ENCODE data around the gene PTGFRN. TPM values are rescaled to one million over a fixed set of nuclear protein-coding genes. Genes with fewer than 3 reads are reported as not detected.
"Not testable (repeated sequence)": the region's sequence is repeated elsewhere in the genome, so short reads cannot be mapped to it uniquely, and the experiment has no call there.

The PTGFRN gene
- polyA plus RNA-seq, 6 donors from 2014 or later: not detected

DNA sequence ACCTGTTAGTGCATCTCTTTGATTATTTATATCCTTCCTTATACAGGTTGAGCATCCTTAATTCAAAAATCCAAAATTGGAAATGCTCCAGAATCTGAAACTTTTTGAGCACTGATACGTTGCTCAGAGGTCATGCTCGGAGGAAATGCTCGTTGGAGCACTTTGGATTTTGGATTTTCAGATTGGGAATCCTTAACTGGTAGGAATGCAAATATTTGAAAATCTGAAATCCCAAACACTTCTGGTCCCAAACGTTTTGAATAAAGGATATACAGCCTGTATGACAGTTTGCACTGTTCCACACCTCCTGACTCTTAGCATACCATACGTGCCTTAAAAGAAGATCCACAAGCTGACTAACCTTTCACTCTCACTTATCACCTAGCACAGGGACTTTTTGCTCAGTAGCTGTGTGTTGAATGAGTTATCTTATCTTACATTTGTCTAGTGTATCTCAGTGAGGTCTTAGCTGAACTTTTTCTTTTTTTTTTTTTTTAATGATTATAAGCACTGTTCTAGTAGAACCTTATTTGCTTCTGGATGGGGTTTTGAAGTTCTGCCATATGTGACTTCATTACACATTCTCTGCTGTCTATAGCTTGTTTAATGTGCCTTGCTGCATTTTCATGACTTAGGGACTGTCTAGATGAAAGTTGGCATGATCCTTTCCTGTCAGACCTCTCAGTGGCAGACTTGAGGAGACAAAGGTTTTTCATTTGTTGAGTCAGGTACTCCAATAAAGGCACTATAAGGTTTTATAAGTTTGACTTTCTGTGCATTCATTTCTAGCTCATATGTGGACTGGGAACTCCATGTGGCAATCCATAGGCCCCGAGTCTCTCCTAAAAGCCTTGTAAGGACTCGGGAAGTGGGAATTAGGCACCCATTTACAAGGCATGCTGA, 21.6 kb downstream of the PTGFRN start:
- ATAC-seq (ENCODE audit: low read depth in 2 of 2) (no peak), DNase-seq (no peak)
- H3K4me1 Mint-ChIP-seq: no peaks in the 10 kb centered on the region
- no peaks in the 10 kb centered on the region for H3K36me3 Mint-ChIP-seq
- no peak overlapping the region for H3K4me3 Mint-ChIP-seq
- H3K27me3 Mint-ChIP-seq: peaks cover 0 to 2% (median 1%) of the 10 kb centered on the region in 3 donors
- no peaks in the 10 kb centered on the region for H3K9me3 Mint-ChIP-seq
- H3K27ac Mint-ChIP-seq: no peak overlapping the region

DNA sequence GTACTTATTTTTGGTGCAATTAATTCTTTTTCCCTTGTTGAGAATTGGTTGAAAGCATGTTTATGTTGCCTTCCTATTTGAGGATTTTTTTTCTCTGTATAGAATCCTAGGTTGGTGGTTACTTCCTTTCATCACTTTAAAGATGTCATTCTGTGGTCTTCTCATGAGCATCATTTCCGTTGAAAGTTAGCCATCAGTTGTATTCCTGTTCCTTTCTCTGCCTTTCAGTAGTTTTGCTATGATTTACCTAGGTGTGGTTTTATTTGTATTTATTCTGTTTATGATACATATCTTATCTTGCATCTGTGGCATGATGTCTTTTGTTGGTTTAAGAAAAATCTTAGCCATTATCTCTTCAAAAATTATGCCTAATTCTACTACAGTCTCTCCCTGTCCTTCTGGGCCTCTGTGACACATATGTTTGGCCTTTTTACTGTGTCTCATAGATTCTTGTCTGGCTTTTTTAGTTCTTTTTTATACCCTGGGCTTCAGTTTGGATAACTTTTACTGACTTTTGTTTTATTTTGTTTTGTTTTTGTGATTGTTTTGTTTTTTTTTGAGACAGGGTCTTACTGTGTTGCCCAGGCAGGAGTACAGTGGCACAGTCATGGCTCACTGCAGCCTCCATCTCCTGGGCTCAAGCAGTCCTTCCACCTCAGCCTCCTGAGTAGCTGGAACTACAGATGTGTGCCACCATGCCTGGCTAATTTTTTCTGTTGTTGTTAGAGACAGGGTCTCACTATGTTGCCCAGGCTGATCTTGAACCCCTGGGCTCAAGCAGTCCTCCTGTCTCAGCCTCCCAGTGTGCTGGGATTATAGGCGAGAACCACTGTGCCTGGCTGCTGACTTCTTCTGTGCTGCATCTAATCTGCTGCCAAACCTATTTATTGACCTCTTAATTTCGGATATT, 24.1 kb downstream of the PTGFRN start:
- DNase-seq: no peak
- Mint-ChIP-seq H3K4me3 (no peak overlapping the region), H3K36me3 (no peaks in the 10 kb centered on the region), H3K4me1 (no peaks in the 10 kb centered on the region), H3K27ac (no peak overlapping the region), H3K27me3 (peaks cover 10 to 15% (median 11%) of the 10 kb centered on the region in 3 donors), H3K9me3 (no peaks in the 10 kb centered on the region)
- no peak for ATAC-seq (ENCODE audit: low read depth in 2 of 2)

DNA sequence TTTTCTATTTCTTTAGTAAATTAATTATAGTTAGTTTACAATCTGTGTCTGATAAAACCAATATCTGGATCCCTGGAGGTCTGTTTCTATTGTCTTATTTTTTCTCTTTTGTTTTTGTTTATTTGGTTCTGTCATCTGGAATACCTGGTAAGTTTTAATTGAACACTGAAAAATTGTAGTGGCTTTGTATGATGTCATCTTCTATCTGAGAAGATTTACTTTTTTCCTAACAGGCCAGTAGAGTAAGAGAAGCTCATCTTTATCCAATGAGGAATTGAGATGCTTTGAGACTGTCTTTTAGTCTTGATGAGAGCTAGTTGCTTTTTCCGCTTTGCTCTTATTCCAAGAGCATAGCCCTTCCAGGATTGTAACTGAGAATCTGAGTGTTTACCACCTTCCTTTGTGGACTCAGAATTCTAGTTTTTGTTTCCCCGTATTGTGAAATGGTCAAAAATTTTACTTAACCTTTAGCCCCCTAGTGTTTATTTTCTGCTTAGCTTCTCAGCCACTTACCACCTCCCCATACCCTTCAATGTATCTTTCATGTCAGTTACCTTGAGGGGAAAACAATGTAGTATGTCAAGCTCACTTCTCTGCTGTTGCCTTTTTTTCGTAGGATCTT, 25.0 kb downstream of the PTGFRN start:
- H3K4me1 Mint-ChIP-seq: no peaks in the 10 kb centered on the region
- no peak overlapping the region for H3K27ac Mint-ChIP-seq
- H3K36me3 Mint-ChIP-seq: no peaks in the 10 kb centered on the region
- no peaks in the 10 kb centered on the region for H3K9me3 Mint-ChIP-seq
- no peak overlapping the region for H3K4me3 Mint-ChIP-seq
- DNase-seq (no peak), ATAC-seq (ENCODE audit: low read depth in 2 of 2) (no peak)
- peaks cover 10 to 15% (median 11%) of the 10 kb centered on the region in 3 donors for H3K27me3 Mint-ChIP-seq

DNA sequence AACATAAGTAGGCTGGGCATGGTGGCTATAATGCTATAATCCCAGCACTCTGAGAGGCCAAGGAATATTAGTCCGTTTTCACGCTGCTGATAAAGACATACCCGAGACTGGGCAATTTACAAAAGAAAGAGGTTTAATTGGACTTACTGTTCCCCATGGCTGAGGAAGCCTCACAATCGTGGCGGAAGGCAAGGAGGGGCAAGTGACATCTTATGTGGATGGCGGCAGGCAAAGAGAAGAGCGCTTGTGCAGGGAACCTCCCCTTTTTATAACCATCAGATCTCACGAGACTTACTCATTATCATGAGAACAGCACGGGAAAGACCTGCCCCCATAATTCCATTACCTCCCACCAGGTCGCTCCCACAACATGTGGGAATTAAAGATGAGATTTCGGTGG, 28.5 kb downstream of the PTGFRN start:
- peaks cover 10 to 15% (median 11%) of the 10 kb centered on the region in 3 donors for H3K27me3 Mint-ChIP-seq
- ATAC-seq (ENCODE audit: low read depth in 2 of 2) (no peak), DNase-seq (no peak)
- H3K4me3 Mint-ChIP-seq: no peak overlapping the region
- no peak overlapping the region for H3K27ac Mint-ChIP-seq
- H3K36me3 Mint-ChIP-seq: no peaks in the 10 kb centered on the region
- no peaks in the 10 kb centered on the region for H3K9me3 Mint-ChIP-seq
- H3K4me1 Mint-ChIP-seq: no peaks in the 10 kb centered on the region

DNA sequence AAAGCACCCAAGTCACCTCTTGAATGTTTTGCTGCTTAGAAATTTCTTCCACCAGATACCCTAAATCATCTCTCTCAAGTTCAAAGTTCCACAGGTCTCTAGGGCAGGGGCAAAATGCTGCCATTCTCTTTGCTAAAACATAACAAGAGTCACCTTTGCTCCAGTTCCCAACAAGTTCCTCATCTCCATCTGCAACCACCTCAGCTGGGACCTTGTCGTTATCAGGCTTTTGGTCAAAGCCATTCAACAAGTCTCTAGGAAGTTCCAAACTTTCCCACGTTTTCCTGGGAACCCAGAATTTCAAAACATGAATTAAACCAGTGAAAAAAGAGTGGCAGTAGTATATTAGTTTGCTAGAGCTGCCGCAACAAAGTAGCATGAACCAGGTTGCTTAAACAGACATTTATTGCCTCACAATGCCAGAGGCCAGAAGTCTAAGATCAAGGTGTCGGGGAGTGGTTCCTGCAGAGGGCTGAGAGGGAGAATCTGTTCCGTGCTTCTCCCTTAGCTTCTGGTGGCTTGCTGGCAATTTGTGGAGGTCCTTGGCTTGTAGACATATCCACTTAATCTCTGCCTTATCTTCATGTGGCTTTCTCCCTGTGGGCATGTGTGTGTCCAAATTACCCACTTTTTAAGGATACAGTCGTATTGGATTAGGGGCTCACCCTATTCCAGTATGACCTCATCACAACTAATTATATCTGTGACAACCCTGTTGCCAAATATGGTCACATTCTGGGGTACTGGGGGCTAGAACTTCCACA, 30.2 kb downstream of the PTGFRN start:
- not testable (repeated sequence) for DNase-seq; H3K4me1 Mint-ChIP-seq; H3K36me3 Mint-ChIP-seq; H3K27ac Mint-ChIP-seq; H3K4me3 Mint-ChIP-seq; H3K9me3 Mint-ChIP-seq; ATAC-seq (ENCODE audit: low read depth in 2 of 2)
- H3K27me3 Mint-ChIP-seq: peaks cover 10 to 15% (median 11%) of the 10 kb centered on the region in 3 donors

DNA sequence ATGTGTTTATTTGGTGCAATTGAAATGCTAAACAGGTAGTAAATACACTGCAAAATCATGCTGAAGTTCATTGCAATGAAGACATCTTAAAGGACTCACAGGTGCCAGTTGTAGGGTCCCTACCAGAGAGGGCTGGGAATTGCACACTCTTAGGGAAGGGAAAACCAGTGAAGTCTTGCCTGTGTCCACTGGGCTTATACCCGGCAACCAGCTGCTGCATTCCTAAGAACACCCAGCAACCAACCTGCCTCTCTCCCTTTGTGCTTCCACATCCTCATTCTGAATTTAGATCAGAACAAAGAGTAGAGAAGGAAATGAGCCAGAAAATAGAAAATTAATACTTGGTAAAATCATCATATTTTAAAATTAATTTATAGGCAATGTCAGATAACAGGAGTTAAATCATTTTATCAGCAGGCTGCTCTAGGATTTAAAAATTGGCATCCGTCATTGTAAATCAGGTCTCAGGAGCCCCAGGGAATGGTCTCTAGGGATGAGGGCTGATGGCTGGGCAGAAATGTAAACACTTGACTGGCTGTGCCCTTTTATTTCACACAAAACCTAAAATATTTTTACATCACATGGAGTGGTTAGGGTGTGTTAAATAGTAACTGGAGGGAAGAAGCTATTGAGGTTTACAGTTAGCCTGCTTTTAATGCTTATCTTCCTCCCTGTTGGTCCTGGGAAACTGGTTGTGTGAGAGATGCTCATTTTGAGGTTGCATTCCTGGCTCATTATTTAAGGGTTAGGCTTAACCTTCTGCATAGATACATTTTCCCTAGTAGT, 31.3 kb downstream of the PTGFRN start:
- DNase-seq (no peak), ATAC-seq (ENCODE audit: low read depth in 2 of 2) (no peak)
- Mint-ChIP-seq H3K36me3 (no peaks in the 10 kb centered on the region), H3K4me3 (no peak overlapping the region), H3K27me3 (peaks cover 10 to 15% (median 11%) of the 10 kb centered on the region in 3 donors), H3K27ac (no peak overlapping the region), H3K4me1 (no peaks in the 10 kb centered on the region), H3K9me3 (no peaks in the 10 kb centered on the region)

DNA sequence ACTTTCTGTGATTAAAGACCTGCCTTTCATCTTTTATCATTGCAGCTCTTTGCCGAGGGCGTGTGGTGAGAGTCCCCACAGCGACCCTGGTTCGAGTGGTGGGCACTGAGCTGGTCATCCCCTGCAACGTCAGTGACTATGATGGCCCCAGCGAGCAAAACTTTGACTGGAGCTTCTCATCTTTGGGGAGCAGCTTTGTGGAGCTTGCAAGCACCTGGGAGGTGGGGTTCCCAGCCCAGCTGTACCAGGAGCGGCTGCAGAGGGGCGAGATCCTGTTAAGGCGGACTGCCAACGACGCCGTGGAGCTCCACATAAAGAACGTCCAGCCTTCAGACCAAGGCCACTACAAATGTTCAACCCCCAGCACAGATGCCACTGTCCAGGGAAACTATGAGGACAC, 32.0 kb downstream of the PTGFRN start:
- ATAC-seq (ENCODE audit: low read depth in 2 of 2) (no peak), DNase-seq (no peak)
- H3K4me1 Mint-ChIP-seq: no peaks in the 10 kb centered on the region
- no peak overlapping the region for H3K27ac Mint-ChIP-seq
- H3K4me3 Mint-ChIP-seq: no peak overlapping the region
- H3K27me3 Mint-ChIP-seq: peaks cover 6 to 10% (median 9%) of the 10 kb centered on the region in 3 donors
- no peaks in the 10 kb centered on the region for H3K36me3 Mint-ChIP-seq
- H3K9me3 Mint-ChIP-seq: no peaks in the 10 kb centered on the region

DNA sequence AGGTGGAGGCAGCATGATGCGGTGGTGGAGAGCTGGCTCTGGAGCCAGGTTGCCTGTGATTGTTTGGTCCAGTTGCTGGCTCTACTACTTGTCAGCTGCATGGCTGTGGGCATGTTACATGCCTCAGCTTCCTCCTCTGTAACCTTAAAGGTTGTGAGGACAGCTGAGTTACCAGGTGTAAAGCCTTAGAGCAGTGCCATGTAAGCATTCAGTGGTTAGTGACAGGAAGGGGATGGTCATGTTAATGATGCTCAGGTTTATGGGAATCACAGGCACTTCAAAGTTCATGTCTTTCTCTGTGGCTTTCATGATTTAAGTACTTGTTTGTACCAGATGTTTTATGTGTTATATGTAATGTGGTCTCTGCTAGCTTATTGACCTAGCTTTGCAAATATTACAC, 32.6 kb downstream of the PTGFRN start:
- no peak overlapping the region for H3K27ac Mint-ChIP-seq

DNA sequence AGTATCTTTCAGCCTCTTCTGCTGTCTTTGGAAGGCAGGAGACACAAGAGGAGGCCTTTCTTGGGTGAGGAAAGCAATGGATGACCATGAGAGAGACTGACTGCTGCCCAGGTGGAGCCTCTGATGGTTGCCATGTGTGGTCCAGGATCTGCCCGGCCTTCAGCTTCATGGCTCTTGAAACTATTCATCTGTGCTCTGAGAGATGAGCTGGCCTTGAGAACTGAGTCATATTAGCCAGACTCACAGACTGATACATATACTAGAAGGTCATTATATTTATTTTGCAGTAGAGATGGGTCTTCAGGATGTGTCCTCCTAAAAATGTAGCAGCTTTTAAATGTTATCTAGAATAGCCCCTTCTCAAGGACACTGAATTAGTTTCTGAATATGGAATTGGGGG, 33.7 kb downstream of the PTGFRN start:
- no peak overlapping the region for H3K4me3 Mint-ChIP-seq
- ATAC-seq (ENCODE audit: low read depth in 2 of 2) (no peak), DNase-seq (no peak)
- H3K4me1 Mint-ChIP-seq: no peaks in the 10 kb centered on the region
- H3K36me3 Mint-ChIP-seq: no peaks in the 10 kb centered on the region
- H3K27ac Mint-ChIP-seq: no peak overlapping the region
- no peaks in the 10 kb centered on the region for H3K9me3 Mint-ChIP-seq
- no peaks in the 10 kb centered on the region for H3K27me3 Mint-ChIP-seq

More for the DNA sequence above, 32.6 kb downstream of the PTGFRN start:
- Mint-ChIP-seq H3K4me3 (no peak overlapping the region), H3K27me3 (peaks cover 1 to 4% (median 2%) of the 10 kb centered on the region in 3 donors), H3K36me3 (no peaks in the 10 kb centered on the region), H3K9me3 (no peaks in the 10 kb centered on the region), H3K4me1 (no peaks in the 10 kb centered on the region)
- no peak for DNase-seq
- ATAC-seq (ENCODE audit: low read depth in 2 of 2): no peak

DNA sequence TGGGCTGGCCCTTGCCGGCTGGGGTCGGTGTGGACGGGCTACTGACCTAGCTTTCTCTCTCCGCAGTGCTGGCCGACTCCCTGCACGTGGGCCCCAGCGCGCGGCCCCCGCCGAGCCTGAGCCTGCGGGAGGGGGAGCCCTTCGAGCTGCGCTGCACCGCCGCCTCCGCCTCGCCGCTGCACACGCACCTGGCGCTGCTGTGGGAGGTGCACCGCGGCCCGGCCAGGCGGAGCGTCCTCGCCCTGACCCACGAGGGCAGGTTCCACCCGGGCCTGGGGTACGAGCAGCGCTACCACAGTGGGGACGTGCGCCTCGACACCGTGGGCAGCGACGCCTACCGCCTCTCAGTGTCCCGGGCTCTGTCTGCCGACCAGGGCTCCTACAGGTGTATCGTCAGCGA, 34.9 kb downstream of the PTGFRN start:
- Mint-ChIP-seq H3K27ac (no peak overlapping the region), H3K4me1 (no peaks in the 10 kb centered on the region), H3K27me3 (peaks cover 0 to under 1% (median 0%) of the 10 kb centered on the region in 3 donors), H3K4me3 (no peak overlapping the region), H3K36me3 (no peaks in the 10 kb centered on the region), H3K9me3 (no peaks in the 10 kb centered on the region)
- DNase-seq (no peak), ATAC-seq (ENCODE audit: low read depth in 2 of 2) (no peak)

DNA sequence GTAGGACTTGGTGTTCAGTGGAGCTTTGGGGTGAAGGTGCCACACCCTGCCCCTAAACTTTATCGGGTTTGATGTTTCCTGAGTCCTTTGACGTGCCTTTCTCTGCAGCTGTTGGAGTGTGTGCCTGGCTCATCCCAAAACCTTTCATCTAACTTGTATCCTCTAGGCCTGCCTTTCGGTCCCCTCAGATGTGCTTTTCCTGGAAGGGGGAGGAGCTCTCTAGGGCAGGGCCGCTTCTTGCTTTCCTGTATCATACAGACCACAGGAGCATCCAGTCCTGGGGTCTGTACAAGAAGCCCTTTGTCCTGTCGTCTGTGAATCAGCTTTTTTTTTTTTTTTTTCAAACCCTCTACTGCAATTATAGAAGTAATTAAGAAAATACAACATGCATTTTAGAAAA, 35.7 kb downstream of the PTGFRN start:
- Mint-ChIP-seq H3K9me3 (no peaks in the 10 kb centered on the region), H3K4me3 (no peak overlapping the region), H3K27ac (no peak overlapping the region), H3K4me1 (no peaks in the 10 kb centered on the region), H3K27me3 (peaks cover 0 to 8% (median 6%) of the 10 kb centered on the region in 3 donors), H3K36me3 (no peaks in the 10 kb centered on the region)
- no peak for ATAC-seq (ENCODE audit: low read depth in 2 of 2)
- no peak for DNase-seq

DNA sequence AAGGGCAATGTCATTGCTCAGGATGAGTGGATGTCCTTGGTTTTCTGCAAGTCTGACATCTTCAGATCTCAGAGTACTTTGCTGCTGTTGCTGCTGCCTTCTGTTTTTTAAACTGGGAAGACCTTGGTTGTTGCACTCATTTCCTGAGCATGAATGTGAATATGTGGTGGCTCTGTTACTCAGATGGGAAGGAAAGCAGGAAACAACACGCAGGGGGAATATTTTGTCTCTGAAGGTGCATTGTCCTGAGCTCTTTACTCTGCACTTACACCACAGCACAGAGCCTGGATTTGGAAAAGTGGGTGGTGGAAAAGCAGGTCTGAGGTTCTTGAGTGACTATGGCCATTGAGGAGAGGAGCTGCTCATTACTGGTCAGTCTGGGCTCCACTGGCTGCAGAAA, 36.3 kb downstream of the PTGFRN start:
- H3K9me3 Mint-ChIP-seq: no peaks in the 10 kb centered on the region
- no peak overlapping the region for H3K27ac Mint-ChIP-seq
- no peak for DNase-seq
- H3K4me3 Mint-ChIP-seq: peak overlapping the region in 1 of 8 donors; percentile 18
- peaks cover 0 to 9% (median 7%) of the 10 kb centered on the region in 3 donors for H3K27me3 Mint-ChIP-seq
- no peaks in the 10 kb centered on the region for H3K36me3 Mint-ChIP-seq
- no peak for ATAC-seq (ENCODE audit: low read depth in 2 of 2)
- H3K4me1 Mint-ChIP-seq: no peaks in the 10 kb centered on the region
